Head of caudate nucleus (tissue), 42 donors: ENCODE measurements around the gene RAI2.
A peak's percentile ranks its signal among the peaks of the same experiment; 100 is the strongest.

Experiments
- DNase-seq, 42 donors: peaks; one replicate each; pipeline versions ENCODE4 v3.0.0 to v3.0.0-alpha.2; 2020 to 2021; ENCODE audit warnings: mixed read lengths in 7 of 42
- intact Hi-C: fragments of 100-400 bp; cut with DNase I; formaldehyde crosslinking; loops from one replicate; pipeline ENCODE4 v1.15.0; 2022

RAI2 gene

GRCh38 chrX:17860811-17861488 is at the start of gene RAI2:
RAI2 (minus strand) TSS chrX:17861298; CDS start chrX:17802010, 59,288 bp downstream.
- peak in 13 of 42 donors; percentile 2 to 42 (median 15) for DNase-seq
- intact Hi-C loops, result no loop called here

- intact Hi-C loops, result no loop called here
Measured at GRCh38 chrX:17888421-17888820, 27.3 kb upstream of the RAI2 start.

GRCh38 chrX:17882680-17883079 is 21.6 kb upstream of the RAI2 start:
- intact Hi-C loops, result no loop called here
- DNase-seq, result no peak

More at GRCh38 chrX:17888421-17888820, 27.3 kb upstream of the RAI2 start:
- DNase-seq, result no peak

DNA sequence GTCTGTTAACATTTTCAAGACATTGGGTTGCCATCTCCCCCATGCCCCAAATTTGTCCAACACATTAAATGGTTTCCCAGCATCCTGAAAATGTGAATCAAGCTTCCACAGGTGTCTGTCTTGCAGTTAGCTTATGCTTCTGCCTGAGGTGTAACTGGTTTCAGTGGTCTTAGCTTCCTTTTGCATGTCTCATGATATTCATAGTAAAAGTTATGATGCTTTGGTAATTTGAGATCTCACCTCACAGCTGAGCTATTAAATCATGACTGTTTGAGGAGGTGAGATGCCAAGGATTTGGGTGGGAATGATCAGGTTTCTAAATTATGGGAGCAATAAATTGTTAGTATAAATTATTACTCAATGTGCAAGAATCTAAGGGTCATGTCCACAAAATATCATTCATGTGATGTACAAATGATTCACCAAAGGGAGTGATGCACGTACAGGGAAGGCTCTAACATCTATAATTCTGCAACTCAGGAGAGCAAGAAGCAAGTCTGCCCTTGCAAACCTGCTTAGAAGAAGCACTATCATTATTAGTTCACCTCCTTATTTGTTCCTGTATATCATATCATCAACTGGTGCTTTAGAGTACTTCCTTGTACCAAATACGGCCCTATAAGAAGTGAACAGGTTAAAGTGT is 17.1 kb upstream of the RAI2 start:
- intact Hi-C loops, result no loop called here
- DNase-seq, result no peak

GRCh38 chrX:17876135-17876534 is 15.0 kb upstream of the RAI2 start:
- no peak for DNase-seq
- intact Hi-C loops, result no loop called here

GRCh38 chrX:17869580-17869979 is 8.5 kb upstream of the RAI2 start:
- intact Hi-C loops, result no loop called here
- DNase-seq, result no peak

DNA sequence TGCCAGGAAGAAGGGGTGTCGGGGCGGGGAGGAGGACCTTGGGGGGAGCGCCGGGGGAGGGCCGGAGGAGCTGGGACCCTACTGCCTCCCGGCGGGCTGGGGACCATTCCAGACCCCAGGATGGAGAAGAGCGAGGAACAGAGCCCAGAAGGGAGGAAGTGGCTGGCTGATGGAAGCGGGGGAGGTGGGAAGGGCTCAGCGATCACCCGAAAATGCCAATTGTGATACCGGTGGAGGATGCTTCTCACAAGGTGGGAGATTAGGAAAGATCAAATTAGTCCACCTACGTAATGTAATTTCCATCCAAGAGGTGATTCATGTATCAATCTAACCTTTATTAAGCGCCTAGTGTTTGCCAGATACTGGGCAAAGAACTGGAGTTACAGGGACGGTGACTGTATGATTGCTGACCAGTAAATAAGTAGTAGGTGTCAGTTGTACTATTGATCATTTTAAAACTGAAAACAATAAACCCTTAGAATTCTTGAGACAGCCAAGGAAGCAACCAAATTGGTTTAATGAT is 452 bp upstream of the RAI2 start:
- peak in 1 of 42 donors; percentile 9 for DNase-seq
- intact Hi-C loops, result no loop called here

GRCh38 chrX:17860179-17860780 is 818 bp downstream of the RAI2 start:
- intact Hi-C loops, result no loop called here
- peak in 7 of 42 donors; percentile 5 to 29 (median 13) for DNase-seq

GRCh38 chrX:17859609-17860178 is 1.4 kb downstream of the RAI2 start:
- peak in 3 of 42 donors; percentile 7 to 12 (median 8) for DNase-seq
- intact Hi-C loops, result no loop called here

- DNase-seq, result no peak
- intact Hi-C loops, result no loop called here
Measured at GRCh38 chrX:17854531-17854930, 6.6 kb downstream of the RAI2 start.

DNA sequence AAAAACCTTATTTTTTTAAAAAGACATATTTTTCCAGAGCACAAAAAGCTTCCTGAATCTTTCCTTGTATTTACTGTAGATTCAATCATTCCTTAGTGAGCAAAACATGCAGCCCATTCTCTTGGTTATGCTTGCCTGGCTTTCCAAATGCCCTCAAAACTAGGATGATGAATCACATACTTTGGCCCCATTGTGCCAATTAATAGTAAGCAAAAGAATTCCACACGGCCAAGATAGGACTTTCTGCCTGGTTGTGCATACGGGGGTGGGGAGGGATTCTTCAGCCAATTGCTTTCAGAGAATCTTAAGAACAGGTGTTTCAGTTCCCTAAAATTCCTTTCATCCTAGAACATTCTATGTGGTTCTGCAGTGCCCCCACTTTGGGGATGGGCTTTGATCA is 7.0 kb downstream of the RAI2 start:
- no peak for DNase-seq
- intact Hi-C loops, result no loop called here

GRCh38 chrX:17851874-17852273 is 9.2 kb downstream of the RAI2 start:
- DNase-seq, result no peak
- intact Hi-C loops, result no loop called here

DNA sequence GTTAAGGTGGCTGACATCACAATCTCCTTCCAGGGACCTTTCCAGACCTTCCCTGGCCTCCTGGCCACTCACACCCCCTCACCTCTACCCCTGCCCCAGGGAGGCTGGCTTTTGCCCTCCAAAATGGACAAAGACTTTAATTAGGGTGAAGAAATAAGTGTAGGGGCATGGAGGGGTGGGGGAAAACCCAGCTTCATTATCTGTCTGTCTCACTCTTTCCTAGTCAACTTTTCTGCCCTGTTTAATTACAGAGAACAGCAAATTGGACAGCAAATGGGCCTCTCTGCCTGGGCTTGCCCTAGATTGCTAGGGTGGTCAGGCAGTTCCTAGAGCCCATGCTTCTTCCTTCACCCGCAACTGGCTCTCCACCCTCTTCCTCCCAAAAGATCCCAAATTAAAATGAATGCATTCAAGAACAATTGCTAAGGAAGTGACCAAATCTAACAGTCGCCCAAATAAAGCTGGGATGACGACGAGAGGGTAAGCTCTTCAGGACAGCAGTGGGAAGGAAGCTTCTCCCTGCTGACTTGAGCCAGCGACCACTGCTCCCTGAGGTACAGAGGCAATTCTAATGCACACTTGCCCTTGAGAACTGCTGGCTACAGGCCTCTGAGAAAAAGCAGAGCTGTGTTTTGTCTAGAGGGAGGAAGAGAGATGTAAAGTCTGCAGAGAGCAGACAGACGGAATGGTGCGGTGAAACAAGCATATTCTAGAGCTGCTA is 12.4 kb downstream of the RAI2 start:
- no peak for DNase-seq
- intact Hi-C loops, result no loop called here

- no peak for DNase-seq
- intact Hi-C loops, result no loop called here
Measured at GRCh38 chrX:17846045-17846444, 15.1 kb downstream of the RAI2 start.

GRCh38 chrX:17844236-17844635 is 16.9 kb downstream of the RAI2 start:
- intact Hi-C loops, result no loop called here
- DNase-seq, result no peak

DNA sequence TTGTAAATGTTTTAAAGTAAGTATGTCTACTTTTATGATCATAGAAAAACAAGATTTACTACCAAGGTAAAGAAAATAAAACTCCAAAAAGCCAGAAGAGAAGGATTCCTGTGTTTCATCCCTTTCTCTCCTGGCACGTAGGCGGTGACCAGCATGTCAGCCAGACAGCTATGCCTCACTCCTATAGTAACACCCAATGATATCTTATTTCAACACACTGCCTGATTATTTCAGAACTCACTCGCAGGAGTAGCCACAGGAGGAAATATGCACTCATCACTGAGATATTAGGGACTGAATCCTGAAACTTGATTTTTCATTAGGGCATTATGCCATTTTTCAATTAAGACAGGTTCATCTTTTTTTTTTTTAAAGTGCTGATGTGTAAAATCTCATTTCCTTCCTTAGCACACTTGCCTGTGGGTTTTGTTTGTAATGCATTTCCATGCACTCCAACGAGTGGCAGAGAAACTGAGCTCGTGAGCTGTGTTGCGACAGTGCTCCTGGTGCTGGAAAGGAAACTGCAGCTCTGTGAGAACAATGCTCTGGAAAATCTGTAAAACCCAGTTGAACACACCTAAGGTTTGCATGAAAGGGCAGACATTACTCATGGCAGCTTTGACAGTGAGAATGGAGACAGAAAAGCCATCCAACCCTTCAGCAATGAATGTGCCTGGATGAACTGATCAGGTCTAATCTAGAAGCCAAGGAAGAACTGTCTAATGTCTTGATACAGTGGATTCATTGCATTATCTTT is 18.2 kb downstream of the RAI2 start:
- intact Hi-C loops, result no loop called here
- DNase-seq, result no peak

- intact Hi-C loops, result no loop called here
- no peak for DNase-seq
Measured at GRCh38 chrX:17839269-17839668, 21.8 kb downstream of the RAI2 start.

GRCh38 chrX:17836830-17837229 is 24.3 kb downstream of the RAI2 start:
- intact Hi-C loops, result no loop called here

GRCh38 chrX:17833954-17834353 is 27.1 kb downstream of the RAI2 start:
- no peak for DNase-seq

More at GRCh38 chrX:17836830-17837229, 24.3 kb downstream of the RAI2 start:
- DNase-seq, result no peak

More at GRCh38 chrX:17833954-17834353, 27.1 kb downstream of the RAI2 start:
- intact Hi-C loops, result no loop called here
